DMS79 (cell line): ENCODE data around the gene TMEM128.
A peak's percentile ranks its signal among the peaks of the same experiment; 100 is the strongest.
"Not testable (repeated sequence)": the region's sequence is repeated elsewhere in the genome, so short reads cannot be mapped to it uniquely, and the experiment has no call there.

ENCODE experiments used
- DNase-seq: peaks from one replicate; lab custom pipeline; 2025; lab: John Stamatoyannopoulos, UW

The TMEM128 gene

DNA sequence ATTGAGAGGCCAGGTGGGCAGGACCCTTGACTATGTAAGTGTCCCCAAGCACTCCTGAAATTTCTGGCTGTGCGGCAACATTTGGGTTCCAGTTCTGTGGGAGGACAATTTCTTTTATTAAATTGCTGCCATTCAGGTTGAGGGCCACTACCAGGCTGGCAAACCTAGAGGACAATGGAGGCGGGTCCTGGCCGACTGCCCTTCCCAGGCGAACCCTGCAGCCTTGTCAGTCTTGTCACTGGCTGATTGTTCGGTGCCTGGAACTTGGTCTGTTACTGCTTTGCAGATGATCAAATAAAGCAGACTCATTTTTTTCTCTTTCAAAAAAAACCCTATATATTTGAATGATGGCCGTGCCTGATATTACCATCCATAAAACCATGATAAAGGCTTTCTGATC, 6.6 kb upstream of the TMEM128 start:
- no peak for DNase-seq

DNA sequence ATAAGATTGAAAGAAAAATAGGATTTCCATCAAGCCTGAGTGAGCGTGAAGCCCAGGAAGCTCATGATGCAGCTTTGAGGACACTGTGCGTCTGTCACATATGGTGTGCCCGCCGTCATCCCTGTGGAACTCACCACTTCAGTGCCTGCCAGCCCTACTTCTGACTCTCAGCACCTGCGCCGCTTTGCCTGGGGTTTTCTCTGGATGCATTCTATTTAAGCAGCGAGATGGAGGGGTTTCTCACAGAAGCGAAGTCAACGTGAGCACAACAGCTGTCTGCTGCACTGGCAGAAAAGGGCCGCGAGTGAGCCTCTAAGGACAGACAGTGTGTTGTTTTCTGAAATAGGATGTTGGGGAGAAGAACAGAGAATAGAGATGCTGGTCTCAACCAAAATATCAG, 6.2 kb upstream of the TMEM128 start:
- DNase-seq = no peak

DNA sequence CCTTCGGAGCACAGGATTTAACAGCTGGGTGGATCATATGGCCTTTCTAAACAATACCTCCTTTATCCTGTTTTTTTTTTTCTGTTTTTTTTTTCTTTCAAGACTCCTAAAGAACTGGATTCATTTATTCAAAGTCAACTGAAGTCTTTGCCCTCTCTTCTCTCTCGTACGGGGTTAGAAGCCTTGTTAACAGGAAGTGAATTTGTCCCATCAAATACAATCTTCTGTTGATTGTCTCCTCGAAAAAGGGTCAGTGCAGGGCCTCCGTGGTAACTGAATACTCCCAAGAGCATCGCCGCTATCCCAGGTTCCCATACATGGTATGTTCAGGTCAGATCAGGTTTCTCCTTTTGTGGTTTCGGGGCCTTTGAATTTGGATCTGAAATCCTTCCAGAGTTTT, 1.8 kb upstream of the TMEM128 start:
- DNase-seq = peak; percentile 75

DNA sequence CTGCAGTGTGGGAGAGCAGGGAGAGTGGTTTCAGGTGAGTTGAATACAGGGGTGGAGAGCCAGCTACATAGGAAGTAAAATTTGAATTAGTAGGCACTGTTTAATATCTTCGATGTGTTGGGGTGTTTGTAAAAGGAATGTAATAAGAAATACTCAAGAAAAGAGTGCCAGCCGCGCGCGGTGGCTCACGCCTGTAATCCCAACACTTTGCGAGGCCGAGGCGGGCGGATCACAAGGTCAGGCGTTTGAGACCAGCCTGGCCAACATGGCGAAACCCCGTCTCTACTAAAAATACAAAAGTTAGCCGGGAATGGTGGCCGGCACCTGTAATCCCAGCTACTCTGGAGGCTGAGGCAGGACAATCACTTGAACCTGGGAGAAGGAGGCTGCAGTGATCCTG, 1.3 kb upstream of the TMEM128 start:
- DNase-seq = not testable (repeated sequence)

DNA sequence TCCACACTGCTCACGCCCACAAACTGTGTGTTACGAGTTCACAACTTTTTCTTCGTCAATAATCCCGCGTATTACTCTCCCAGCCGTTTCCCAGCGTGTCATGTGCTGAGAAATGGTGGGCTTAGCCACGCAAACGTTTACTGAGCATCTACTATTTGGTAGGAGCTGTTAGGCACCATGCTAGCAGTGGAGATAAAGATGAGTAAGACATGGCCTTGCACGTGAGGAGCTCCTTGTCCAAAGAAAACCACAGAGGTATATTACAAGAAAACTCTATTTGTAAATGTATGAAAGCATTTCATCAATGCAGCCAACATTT, 821 bp upstream of the TMEM128 start:
- DNase-seq = no peak

DNA sequence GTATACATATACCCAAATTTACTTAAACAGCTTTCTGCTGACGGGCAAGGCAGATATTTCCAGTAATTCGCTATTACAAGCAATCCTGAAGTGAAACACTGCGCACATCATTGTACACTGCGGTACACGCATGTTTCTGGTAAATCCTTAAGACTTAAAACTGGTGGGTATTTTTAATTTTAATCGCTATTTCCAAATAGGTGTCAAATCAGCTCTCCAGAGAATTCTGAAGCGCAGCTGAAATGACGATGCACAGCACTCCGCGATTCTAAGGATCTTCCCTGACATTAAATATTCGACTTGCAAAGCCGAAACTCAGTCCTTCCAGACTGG, 361 bp downstream of the TMEM128 start:
- no peak for DNase-seq

DNA sequence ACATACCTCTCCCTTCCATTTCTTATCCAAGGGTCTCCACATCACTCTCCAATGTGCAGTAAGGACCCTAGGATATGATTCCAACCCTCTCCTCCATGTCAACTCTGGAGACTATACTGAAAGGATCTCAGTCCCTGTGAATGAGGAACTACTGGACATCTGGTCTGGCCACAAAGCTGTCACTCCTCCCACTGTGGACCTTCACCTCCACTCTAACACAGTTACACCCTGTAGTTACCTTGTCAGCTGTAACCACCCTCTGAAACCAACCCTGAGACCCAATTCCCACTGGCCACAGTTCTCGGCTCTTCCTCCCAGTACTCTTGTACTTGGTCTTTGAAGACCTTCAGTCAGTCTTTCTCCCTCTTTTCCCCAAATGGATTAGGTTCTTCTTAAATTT, 2.9 kb downstream of the TMEM128 start:
- no peak for DNase-seq

DNA sequence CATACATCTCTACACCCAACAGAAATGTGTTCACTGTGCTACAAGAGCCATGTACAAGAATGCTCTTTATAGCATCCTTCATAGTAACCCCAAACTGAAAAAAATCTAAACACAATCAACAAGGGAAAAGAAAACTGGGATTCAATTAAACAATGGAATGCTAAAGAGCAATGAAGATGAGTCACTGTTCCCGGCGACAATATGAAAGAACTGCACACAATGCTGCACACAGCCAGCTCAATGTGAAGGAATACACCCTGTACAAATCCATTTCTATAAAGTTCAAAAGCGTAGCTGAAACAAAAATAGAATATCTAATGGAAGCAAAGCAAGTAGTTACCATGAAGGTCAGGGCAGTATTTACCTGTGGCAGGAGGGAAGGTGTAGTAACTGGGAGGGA, 8.5 kb downstream of the TMEM128 start:
- not testable (repeated sequence) for DNase-seq

DNA sequence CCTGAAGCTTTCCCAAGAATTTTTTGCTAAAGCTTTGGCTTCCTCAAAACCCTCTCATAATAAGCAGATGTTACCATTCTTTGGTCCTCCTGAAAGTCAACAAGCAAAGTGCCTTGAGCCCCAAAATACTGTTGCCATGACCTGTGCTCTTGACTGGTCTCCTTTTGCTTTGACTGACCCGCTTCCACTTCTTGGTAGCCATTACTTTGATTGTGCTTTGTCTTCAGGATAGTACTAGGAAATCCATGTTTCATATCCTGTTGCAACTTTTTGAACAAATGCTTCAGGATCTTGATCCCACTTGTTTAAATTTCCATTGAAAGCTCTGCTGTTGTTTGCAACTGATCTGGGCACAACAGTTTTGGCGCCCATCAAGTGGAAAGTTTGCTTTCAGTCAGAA, 14.4 kb downstream of the TMEM128 start:
- no peak for DNase-seq

DNA sequence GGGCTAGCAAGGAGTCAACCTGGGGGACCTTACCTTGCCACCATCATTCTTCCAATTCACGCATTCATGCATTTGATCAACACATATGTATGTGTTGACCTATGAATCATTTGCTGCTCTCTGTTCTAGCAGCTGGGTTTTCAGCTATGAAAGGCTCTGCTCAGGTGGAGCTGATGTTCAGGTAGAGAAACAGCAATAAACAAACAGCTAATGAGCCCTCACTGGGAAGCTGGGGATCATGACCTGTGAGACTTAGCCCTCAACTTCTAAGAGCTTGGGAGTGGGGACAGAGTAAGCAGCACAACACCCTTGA, 19.7 kb downstream of the TMEM128 start:
- no peak for DNase-seq

DNA sequence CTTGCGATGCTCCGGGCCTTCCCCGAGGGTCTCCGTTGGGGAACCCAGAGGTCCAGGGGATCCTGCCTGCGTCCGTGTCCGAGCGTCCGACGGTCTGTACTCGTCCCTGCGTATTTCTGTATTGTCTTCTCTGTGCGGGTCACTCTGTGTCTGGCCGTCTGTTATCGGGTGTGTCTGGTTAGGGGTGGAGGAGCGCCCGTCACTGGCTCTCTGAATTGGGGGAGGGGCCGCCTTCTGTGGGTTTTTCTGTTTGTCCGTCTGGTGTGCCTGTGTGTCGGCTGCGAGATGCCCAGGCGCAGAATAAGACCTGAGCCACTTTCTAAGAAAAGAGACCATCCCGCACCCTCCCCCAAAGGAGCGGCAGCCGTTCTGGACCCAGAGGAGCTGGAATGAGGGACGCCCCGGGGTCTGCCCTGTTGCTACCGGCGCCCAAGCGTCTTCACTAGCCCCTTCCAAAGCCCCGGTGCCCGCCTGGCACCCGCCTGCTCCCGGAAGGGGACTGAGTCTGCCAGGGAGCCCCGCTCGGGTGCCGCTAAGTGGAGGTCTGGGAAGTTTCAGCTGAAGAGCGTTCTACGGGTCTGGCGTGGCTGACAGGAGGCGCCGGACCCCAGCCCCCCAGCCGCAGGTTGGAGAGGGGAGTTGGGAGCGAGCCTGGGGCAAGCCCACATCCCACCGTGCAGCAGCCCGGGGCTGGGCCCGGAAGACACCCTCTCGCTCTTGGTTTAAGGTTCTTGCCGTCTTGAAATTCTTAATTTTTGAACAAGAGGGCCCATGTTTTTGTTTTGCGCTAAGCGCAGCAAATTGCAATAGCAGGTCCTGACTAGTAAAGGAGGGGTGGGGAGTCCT, 20.3 kb downstream of the TMEM128 start:
- no peak for DNase-seq

DNA sequence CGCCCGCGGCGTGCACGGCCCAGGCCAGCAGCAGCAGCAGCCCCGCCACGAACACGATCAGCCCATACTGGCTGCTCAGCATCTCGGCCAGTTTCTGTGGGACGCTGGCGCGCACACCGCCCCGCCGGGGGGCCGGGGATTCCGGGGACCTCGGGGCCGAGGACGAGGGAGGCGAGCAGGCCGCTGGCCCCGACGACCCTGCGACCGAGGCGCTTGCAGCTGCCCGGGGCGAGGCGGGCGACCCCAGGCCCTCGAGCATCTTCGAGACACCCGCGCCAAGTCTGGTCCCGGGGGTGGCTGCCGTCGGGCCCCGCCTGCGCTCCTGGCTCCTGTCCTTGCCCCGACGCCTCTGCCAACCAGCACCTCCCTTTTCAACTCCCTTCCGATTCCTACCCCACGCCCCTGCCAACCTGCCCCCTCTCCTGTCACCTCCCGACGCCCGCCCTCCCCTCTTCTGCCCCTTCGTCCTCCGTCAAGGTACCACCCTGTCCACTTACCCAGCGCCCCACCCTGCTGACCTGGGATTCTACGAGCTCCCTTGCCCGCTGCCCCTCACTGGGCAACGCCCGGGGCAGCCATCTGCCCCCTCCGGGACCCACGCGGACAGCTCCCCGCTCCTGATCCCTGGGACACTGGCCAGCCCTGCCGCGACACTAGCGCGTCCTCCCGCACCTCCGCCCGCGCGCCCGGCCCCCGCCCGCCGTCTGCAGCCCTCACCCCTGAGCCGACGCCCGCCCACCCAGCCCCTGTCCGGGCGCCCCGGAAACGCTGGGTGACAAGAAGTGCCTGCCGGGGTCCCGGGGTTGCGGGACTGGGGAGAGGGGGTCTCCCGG, 21.2 kb downstream of the TMEM128 start, which contains the start of gene OTOP1:
TSS of gene OTOP1 (minus strand) at position 324 of the 833 bp plus-strand sequence. CDS start at position 259, 65 bp downstream.
- no peak for DNase-seq

DNA sequence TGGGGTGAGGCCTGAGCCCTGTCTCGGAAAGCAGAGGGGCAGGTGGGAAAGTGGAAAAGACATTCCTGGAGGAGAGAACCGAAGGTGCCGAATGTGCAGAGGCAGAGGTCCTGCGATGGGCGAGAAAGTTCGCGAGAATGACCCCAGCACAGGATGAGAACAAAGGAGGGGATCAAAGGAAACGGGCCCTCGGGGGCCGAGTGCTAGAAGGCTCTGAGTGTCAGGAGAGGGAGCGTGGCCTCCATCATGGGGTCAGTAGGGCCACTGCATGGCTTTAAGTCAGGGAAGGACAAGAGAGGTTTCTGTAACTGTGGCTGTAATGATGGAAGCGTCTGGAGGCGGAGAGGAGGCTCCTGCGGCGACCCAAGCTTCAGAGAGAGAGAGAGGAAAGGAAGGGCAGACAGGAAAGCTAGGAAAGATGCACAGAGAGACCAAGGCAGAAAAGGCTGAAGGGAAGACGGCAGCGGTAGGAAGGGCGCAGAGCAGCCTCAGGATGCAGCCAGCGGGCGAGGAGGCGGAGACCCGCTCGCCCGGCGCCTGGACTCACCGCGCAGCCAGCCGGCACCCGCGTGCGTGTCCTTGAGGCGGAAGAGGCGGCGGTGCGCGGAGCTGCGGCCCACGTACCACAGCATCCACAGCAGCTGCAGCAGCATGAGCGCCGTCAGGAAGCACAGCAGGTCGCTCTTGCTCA, 22.0 kb downstream of the TMEM128 start:
- no peak for DNase-seq

DNA sequence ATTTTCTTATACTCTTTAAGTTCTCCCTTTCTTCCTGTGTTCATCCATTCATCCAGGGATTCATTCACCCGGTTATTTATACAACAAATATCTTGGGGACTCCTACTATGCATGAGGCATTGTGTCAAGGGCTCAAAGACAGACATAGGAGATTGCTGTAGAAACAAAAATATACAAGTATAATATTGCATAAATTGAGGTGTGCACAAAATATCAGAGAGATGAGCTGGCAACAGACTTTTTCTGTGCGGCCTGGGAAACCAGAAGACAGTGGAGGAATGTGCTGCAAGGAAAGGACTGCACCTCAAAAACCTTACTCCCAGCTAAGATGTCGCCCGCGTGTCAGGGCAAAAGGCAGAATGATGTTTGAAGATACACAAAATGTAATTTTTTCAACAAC, 30.9 kb downstream of the TMEM128 start:
- DNase-seq = no peak

DNA sequence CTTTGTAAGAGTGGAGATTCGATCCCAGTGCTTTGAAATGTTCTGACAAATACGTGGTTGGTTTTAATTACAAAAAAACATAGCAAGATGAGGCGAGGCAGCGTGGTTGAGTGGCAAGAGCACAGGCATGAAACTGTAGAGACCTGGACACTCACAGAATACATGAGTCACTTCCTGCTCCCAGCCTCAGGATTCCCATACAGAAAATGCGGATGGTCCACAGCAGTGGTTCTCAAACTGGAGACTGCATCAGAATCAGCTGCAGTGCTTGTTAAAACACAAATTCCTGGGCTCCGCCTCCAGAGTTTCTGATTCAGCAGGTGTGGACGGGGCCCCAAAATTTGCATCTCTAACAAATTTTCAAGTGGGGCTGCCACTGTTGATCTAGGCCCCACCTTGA, 31.4 kb downstream of the TMEM128 start:
- no peak for DNase-seq

DNA sequence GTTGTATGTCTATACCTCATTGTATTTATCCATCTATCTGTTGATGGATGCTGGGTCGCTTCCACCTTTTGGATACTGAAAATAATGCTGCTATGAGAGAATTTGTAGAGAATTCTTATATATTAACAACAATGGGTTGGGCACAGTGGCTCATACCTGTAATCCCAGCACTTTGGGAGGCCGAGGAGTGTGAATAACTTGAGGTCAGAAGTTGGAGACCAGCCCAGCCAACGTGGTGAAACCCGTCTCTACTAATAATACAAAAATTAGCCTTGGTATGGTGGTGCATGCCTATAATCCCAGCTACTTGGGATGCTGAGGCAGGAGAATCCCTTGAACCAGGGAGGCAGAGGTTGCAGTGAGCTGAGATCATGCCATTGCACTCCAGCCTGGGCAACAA, 34.3 kb downstream of the TMEM128 start:
- not testable (repeated sequence) for DNase-seq

DNA sequence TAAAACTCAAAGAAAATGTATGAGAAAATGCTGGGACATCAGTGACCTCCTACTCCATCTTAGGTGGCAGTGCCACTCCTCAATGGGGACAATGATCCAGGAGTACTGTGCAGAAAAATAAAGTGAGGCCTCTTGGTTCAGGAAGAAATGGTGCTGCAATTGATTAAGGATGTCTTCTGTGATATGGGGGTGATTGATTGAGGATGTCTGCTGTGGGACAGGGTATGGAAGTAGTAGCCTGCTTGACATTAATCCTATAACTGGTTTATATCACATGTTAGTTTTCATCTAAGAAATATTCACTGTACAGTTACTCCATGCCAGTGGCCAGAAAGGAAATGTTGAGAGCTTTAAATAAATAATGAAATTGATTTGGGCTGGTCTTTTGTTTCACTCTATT, 41.8 kb downstream of the TMEM128 start:
- DNase-seq = no peak

DNA sequence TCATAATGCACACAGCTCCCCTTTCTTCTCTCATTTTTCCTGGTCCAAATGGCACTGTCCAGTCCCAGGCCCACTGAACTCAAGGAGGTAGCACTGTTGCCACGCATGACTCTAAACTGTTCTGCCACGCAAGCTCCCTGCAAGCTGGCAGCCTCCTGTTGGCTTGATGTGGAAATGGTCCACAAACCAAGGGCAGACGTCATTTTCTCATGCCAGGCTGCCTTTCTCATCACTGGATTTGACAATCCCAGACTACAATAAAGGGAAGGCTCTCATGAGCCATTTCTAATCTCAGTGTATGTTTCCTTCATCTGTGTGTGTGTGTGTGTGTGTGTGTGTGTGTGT, 43.6 kb downstream of the TMEM128 start:
- DNase-seq = no peak

DNA sequence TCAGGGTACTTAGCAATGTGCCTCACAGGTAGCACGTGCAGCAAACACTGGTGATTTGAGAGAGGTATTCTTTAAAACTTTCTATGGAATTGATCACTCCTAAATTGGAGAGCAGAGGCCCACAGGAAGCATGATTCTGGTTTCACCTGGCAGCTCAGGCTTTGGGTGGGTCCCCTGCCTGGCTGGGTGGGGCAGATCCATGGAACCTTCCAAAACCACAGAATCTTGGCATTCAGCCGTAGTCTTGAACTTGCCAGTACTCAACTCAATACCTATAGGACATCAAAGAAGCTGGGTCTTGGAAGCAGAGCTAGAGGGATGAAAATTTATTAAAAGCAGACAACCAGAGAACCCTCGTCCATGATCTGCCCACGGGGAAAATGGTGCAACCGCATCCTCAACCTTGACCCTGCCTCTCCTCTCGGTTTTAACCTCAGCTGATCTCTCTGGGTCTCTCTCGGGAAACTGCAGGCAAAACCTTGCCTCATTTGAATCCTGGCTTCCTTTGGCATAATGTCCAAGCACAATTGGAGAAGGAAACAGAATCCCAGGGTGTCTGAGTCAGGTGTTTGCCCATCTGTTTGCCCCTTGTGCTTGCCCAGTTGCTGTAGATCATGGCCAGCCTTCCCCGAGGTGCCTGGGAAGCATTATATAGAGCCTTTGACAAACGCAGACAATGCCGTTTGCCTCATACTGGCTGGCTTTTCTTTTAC, 44.2 kb downstream of the TMEM128 start:
- no peak for DNase-seq

DNA sequence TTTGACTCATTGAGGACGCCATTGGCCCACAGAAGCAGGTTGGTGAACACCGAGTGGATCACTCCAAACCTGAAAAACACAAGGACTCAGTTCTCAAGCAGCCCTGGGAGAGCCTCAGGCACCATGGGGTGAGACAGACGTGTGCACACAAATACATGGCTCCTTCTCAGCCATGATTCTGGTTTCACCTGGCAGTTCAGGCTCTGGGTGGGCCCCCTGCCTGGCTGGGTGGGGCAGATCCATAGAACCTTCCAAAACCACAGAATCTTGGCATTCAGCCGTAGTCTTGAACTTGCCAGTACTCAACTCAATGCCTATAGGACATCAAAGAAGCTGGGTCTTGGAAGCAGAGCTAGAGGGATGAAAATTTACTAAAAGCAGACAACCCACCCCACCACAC, 45.5 kb downstream of the TMEM128 start:
- no peak for DNase-seq

DNA sequence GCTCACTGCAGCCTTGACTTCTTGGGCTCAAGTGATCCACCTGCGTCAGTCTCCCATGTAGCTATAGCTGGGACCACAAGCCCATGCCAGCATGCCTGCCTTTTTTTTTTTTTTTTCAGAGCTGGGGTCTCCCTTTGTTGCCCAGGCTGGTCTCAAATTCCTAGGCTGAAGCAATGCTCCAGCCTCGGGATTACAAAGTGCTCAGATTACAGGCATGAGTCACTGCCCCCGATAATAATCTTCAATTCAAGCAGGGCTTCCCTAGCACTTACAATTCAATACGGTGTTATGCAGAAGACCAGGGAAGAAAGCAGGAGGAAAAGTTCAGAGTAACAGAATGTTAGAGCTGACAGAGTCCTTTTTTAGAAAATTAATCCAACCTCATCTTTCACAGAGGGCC, 47.4 kb downstream of the TMEM128 start:
- no peak for DNase-seq

DNA sequence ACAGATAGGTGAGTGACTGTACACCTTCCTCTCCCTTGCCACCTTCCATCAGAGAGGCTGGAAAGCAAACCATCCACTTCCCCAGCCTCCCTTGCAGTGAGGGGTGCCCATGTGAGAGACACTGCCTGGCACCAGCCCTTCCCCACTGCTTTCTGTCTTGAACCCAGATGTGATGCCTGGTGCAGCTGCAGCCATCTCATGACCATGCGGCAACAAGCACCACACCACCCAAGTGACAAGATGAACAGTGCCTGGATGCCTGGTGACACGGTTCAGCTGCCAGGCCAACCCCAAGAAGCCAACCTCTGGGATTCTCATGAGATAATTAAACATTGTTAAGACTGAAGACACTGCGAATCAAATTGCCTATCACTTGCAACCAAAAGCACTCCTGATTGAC, 52.7 kb downstream of the TMEM128 start:
- DNase-seq = no peak

DNA sequence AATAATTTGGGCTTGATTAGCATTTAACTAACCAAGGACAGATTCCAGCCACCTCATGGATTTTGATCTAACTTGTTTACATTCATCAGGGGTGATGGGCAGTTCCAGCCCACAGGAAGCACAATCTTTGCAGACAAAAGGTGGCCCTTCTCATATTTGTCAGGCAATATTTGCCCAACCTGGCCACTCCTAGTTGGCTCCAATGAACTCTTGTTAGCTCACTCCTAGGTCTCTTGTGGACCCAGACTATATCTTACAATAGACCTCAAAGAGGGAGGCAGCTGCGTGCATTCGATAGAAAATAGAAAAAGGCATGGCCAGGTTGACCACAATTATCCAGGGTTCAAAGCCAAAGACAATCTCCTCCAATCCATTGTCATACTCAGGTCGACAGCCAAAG, 59.5 kb downstream of the TMEM128 start:
- not testable (repeated sequence) for DNase-seq
